ENCODE data around the gene ASTN2.
"Not testable (repeated sequence)": the region's sequence is repeated elsewhere in the genome, so short reads cannot be mapped to it uniquely, and the experiment has no call there.

ASTN2 gene

DNA sequence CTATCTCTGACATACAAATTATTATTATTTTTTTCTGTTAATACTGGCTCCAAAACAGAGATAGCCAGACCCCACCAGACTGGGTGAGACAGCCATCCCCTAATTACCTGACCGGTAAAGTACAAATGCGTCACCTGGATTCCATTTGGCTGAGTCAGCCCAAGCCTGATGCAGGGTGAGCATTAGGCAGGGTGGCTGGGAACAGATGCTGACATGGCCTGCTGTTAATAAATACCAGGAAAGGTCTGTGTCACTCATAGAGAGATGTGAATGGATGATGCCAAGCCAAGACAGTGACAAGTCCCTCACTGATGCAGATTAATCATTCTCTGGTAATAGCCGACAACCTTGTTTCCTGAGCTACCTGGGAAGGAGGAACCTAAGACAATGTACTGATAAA, 544.3 kb downstream of the ASTN2 start:
- no peak for DNase-seq (ENCODE audit: low spot score)

DNA sequence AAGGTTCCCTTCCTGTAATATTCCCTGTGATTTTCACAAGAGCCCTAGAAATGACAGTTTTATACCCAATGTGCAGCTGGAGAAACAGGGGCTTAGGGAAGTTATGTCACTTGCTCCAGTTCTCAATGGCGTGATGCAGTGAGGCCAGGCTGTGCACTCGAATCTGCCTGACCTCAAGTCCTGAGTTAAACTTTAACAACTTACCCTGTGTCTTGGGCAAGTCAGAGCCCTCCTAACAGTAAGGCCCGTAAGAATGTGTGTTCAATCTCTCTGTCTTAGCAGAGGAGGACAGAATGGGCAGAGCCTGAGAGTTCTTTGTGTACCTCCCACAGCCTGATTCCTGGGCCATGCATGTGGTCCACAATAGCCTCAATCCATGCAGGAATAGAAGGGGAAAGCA, 546.7 kb downstream of the ASTN2 start:
- DNase-seq (ENCODE audit: low spot score), result no peak

DNA sequence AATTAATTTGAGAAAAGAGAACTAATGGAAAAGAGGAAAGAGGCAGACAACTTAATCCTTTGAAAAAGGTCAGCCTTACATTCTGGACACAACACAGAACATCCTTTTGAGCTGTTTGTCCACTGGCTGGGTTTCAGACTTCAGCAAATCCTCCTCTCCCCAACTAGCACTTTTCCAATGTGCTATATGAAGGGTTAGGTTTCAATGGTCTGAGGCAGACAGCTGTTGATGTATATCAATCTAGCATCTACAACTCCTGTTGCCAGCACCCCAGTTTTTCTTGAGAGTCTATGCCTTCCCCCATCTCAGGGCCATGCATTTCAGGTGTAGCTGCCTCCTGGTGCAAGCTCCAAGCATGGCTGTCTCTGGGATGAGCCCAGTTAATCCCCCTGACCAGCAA, 553.5 kb downstream of the ASTN2 start:
- DNase-seq (ENCODE audit: low spot score), result no peak

- peak; percentile 75 for DNase-seq (ENCODE audit: low spot score)
Observed at GRCh38 chr9:116860509-116861120, 554.2 kb downstream of the ASTN2 start.

GRCh38 chr9:116859763-116860162, 555.1 kb downstream of the ASTN2 start:
- DNase-seq (ENCODE audit: low spot score), result no peak

GRCh38 chr9:116857321-116857720, 557.5 kb downstream of the ASTN2 start:
- DNase-seq (ENCODE audit: low spot score), result no peak

DNA sequence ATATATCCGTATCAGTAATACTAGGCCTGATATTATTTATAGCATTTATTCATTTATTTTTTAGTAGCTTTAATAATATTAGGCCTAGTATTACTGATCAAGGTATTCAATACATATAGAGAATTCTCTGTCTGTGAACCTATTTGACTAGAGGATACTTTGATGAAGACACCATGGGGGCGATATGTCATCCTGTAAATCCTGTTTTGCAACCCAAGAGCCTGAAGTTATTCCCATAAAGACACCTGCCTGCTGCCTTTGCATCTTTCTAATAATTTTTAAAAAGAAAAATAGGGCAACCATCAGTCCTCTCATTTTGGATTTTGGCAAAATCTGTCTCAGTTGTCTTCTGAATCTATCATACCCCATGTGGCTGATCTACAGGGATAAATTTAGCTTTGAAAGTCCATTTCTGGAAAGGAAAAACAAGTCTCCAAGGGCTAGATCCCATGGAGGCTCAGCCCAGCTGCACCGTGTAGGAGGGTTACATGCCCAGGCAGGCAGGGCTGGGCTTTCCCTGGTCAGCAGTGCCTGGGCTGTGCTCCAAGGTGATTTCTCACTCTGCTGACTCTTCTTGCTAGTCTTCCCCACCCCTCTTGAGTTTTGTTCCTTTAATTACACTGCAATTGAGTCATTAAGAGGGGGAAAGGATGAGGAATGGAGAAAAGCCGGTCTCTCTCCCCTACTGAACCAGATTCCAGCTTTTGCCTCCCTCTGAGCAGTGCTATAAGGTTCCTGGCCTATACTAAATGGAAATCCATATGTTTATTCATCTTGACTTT, 558.8 kb downstream of the ASTN2 start:
- no peak for DNase-seq (ENCODE audit: low spot score)

DNA sequence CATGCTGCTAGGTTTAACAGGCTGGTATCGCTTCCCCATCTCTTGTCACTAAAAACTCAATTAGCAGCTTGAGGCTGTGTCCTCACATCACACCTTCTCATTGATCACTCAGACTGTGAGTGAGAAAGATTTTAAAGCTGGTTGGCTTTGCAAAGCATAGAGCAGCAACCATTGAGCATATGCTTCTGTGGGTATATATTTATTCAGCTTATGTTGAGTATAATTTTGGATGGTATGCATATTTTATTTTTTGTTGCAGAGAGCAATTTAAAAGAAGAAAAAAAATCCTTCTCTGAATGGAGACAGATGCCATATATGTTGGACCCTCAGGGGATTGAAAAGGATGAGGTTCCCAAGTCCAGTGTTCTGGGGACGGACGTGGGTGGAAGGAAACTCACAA, 565.1 kb downstream of the ASTN2 start:
- no peak for DNase-seq (ENCODE audit: low spot score)

DNA sequence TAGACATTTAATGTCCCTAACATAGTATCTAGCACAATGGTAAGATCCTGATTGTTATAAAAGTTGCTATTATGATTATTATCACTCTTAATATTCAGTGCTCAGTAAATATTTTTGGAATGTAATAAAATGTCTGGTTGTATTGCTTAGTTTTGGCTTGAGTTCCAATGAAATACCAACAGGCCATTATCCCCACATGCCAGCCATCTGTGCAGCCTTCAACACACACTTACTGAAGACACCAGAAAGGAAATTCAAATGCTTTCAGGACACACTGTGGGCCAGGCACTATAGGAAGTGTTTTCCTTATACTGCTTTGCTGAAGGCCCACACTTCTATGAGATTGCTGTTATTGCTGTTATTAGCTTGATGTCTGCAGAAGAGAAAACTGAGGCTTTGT, 570.2 kb downstream of the ASTN2 start:
- DNase-seq (ENCODE audit: low spot score), result no peak

GRCh38 chr9:116843863-116844620, 570.8 kb downstream of the ASTN2 start:
- no peak for DNase-seq (ENCODE audit: low spot score)

GRCh38 chr9:116842658-116843057, 572.2 kb downstream of the ASTN2 start:
- no peak for DNase-seq (ENCODE audit: low spot score)

GRCh38 chr9:116838468-116838867, 576.4 kb downstream of the ASTN2 start:
- DNase-seq (ENCODE audit: low spot score), result not testable (repeated sequence)

- DNase-seq (ENCODE audit: low spot score), result no peak
Observed at GRCh38 chr9:116837018-116837989, 577.6 kb downstream of the ASTN2 start.

DNA sequence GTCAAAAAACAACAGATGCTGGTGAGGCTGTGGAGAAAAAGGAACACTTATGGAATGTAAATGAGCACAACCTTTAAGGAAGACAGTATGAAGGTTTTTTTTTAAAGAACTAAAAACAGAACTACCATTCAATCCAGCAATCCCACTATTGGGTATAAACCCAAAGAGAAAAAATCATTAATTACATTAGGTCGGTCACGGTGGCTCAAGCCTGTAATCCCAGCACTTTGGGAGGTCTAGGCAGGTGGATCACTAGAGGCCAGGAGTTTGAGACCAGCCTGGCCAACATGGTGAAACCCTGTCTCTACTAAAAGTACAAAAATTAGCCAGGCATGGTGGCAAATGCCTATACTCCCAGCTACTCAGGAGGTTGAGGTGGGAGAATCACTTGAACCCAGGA, 584.5 kb downstream of the ASTN2 start:
- not testable (repeated sequence) for DNase-seq (ENCODE audit: low spot score)

DNA sequence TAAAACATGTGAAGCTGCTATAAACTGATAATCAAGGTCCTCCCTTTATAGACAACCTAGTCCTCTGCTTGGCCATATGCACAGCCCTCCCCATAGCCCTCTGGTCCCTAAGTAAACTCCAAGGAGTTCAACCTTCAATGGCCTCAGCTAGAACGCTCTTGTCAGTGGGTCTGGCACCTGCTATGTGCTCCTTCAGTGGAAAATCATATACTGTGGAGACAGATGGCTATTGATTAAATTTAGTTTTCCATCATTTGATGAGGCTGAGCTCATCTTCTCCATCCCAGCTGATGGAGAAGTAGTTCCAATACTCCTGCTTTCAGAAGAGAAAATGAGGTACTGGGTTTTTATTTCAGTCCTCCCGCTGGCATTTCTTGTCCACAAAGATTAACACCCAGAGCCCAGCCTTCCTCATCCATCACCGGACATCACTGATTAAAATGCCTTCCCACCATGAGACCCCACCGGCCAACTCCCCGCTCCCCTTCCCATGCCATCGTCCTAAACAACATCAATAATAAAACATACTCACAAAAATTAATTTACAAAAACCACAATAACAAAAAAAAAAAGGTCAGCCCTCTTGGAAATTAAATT, 593.1 kb downstream of the ASTN2 start:
- no peak for DNase-seq (ENCODE audit: low spot score)

DNA sequence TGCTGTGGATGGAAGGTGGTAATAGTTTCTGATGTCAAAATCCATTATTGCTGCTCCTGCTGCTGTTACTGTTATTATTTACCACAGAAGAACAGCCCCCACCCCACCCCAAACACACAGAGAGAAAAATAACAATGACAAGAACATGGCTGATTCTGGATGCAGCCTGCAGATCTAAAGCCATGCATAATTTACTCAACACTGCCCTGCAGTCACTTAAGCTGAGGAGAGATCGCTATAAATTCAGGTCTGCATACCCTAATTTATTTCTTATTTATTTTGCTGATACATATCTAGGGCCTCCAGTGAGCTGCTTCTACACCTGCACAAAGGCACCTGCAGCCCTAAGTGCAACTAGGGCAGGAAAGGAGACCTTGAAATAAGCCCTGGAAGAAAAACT, 595.7 kb downstream of the ASTN2 start:
- no peak for DNase-seq (ENCODE audit: low spot score)

DNA sequence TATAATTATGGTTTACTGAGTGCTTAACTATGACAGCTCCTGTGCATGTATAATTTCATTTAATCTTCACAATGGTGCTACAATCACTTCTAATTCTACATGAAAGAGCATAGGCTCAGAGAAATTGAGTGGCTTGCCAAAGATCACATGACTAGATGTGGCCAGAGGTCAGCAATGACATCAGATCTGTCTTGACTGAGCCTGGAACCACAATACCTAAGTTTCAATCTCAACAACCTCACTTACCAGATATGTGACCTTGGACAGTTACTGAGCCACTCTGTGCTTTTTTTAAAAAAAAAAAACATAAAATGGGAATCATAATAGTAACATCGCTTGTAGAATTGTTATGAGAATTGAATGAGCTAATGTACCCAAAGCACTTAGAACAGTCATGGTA, 597.1 kb downstream of the ASTN2 start:
- no peak for DNase-seq (ENCODE audit: low spot score)

DNA sequence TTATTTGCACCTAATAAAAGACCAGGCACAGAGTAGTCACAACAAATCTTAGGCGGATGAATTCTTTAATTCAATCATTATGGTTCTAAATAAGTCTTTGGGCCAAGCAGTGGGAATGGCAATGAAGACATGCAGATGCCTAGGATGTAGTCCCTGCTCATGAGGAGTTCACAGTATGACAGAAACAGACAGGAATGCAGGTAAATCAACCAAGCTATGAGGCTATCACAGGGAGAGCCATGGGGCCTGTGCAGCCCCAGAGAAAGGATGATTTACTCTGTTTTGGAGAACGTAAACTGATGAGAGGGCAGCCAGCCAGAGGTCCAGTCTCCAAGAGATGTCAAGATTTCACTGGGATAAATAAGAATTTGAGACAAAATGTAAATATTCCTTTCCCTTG, 598.4 kb downstream of the ASTN2 start:
- no peak for DNase-seq (ENCODE audit: low spot score)

GRCh38 chr9:116815835-116816234, 599.0 kb downstream of the ASTN2 start:
- no peak for DNase-seq (ENCODE audit: low spot score)

- no peak for DNase-seq (ENCODE audit: low spot score)
Observed at GRCh38 chr9:116813031-116813300, 601.9 kb downstream of the ASTN2 start.

DNA sequence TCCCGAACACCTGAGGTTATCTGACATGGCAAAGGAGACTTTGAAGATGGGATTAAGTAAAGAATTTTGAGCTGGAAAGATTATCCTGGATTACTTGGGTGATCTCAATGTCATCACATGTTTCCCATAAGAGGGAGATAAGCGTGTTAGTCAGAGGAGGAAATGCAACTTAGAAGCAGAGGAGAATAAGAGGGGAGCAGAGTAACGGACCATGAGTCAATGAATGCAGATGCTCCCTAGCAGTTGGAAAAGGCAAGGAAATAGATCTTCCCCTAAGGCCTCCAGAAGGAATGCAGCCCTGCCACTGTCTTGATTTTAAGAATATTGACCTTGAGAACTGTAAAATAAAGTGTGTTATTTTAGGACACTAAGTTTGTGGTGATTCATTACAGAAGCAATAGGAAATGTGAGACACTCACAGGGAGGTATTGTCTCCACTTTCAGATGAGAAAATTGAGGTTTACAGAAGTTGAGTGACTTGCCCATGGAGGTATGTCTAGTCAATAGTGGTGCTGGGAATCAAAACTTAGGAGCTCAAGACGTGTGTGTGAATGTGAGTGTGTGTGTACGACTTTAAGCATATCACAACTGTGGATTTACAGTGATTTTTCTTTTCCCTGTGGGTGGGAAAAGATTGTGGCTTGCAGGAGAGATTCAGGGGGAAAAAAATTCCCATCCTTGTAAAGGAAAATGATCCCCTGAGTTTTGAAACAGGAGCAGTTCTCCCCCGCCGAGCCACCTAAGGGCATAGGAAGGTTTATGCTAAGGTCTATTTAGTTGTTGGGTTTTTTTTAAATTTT, 602.4 kb downstream of the ASTN2 start:
- no peak for DNase-seq (ENCODE audit: low spot score)
